ENCODE data around the gene FNDC1.

The FNDC1 gene

GRCh38 chr6:159196430-159196975 lies 27.3 kb downstream of the FNDC1 start:
- Histone ChIP-seq H3K9me3 (ENCODE audit: low read length) (no peaks in the 10 kb centered on the region), H4K20me1 (ENCODE audit: insufficient read depth, low read length) (no peaks in the 10 kb centered on the region), H3K4me2 (ENCODE audit: low read length) (no peak overlapping the region), H3K4me3 (ENCODE audit: low read depth, low read length, poor library complexity, severe bottlenecking) (no peak overlapping the region), H3K9ac (ENCODE audit: low read length) (no peak overlapping the region), H3K79me2 (ENCODE audit: insufficient read depth, low read length) (no peaks in the 10 kb centered on the region), H3K4me1 (ENCODE audit: insufficient read depth, low read length, severe bottlenecking) (no peaks in the 10 kb centered on the region), H2AFZ (ENCODE audit: low read length) (no peak overlapping the region), H3F3A (ENCODE audit: insufficient read depth, low read length) (no peaks in the 10 kb centered on the region), H3K27ac (ENCODE audit: low read depth, low read length, poor library complexity, severe bottlenecking) (no peak overlapping the region), H3K36me3 (ENCODE audit: insufficient read depth, low read length) (no peaks in the 10 kb centered on the region), H3K27me3 (ENCODE audit: insufficient read depth, low read length) (no peaks in the 10 kb centered on the region), H3K9me2 (ENCODE audit: low read depth, low read length) (no peaks in the 10 kb centered on the region)
- TF ChIP-seq CTCF (IDR thresholded peaks at IDR 0.05; ENCODE audit: low read length): no peak
- no peak for TF ChIP-seq EZH2 (IDR thresholded peaks at IDR 0.05; ENCODE audit: borderline replicate concordance, low read length)

- H3K9ac ChIP-seq (ENCODE audit: low read length): no peak overlapping the region
- H3K9me3 ChIP-seq (ENCODE audit: low read length): no peaks in the 10 kb centered on the region
- H3K27ac ChIP-seq (ENCODE audit: low read depth, low read length, poor library complexity, severe bottlenecking): no peak overlapping the region
- no peak for TF ChIP-seq EZH2 (IDR thresholded peaks at IDR 0.05; ENCODE audit: borderline replicate concordance, low read length)
- no peak for TF ChIP-seq CTCF (IDR thresholded peaks at IDR 0.05; ENCODE audit: low read length)
- no peak overlapping the region for H2AFZ ChIP-seq (ENCODE audit: low read length)
- H3K27me3 ChIP-seq (ENCODE audit: insufficient read depth, low read length): no peaks in the 10 kb centered on the region
- no peaks in the 10 kb centered on the region for H3F3A ChIP-seq (ENCODE audit: insufficient read depth, low read length)
- H3K4me1 ChIP-seq (ENCODE audit: insufficient read depth, low read length, severe bottlenecking): no peaks in the 10 kb centered on the region
- no peak overlapping the region for H3K4me3 ChIP-seq (ENCODE audit: low read depth, low read length, poor library complexity, severe bottlenecking)
- H3K9me2 ChIP-seq (ENCODE audit: low read depth, low read length): no peaks in the 10 kb centered on the region
- no peak overlapping the region for H3K4me2 ChIP-seq (ENCODE audit: low read length)
- H4K20me1 ChIP-seq (ENCODE audit: insufficient read depth, low read length): no peaks in the 10 kb centered on the region
- H3K36me3 ChIP-seq (ENCODE audit: insufficient read depth, low read length): no peaks in the 10 kb centered on the region
- H3K79me2 ChIP-seq (ENCODE audit: insufficient read depth, low read length): no peaks in the 10 kb centered on the region
Observed at GRCh38 chr6:159197251-159197650, 28.1 kb downstream of the FNDC1 start.

- H3K36me3 ChIP-seq (ENCODE audit: insufficient read depth, low read length): no peaks in the 10 kb centered on the region
Observed at GRCh38 chr6:159201336-159201735, 32.1 kb downstream of the FNDC1 start.

More at GRCh38 chr6:159201336-159201735, 32.1 kb downstream of the FNDC1 start:
- TF ChIP-seq CTCF (IDR thresholded peaks at IDR 0.05; ENCODE audit: low read length) (no peak), EZH2 (IDR thresholded peaks at IDR 0.05; ENCODE audit: borderline replicate concordance, low read length) (no peak)
- H3K79me2 ChIP-seq (ENCODE audit: insufficient read depth, low read length): no peaks in the 10 kb centered on the region
- H3F3A ChIP-seq (ENCODE audit: insufficient read depth, low read length): no peaks in the 10 kb centered on the region
- H3K9me3 ChIP-seq (ENCODE audit: low read length): no peaks in the 10 kb centered on the region
- H3K4me3 ChIP-seq (ENCODE audit: low read depth, low read length, poor library complexity, severe bottlenecking): no peak overlapping the region
- no peak overlapping the region for H2AFZ ChIP-seq (ENCODE audit: low read length)
- H3K9ac ChIP-seq (ENCODE audit: low read length): no peak overlapping the region
- no peak overlapping the region for H3K4me2 ChIP-seq (ENCODE audit: low read length)
- H3K9me2 ChIP-seq (ENCODE audit: low read depth, low read length): no peaks in the 10 kb centered on the region
- H4K20me1 ChIP-seq (ENCODE audit: insufficient read depth, low read length): no peaks in the 10 kb centered on the region
- no peaks in the 10 kb centered on the region for H3K27me3 ChIP-seq (ENCODE audit: insufficient read depth, low read length)
- H3K27ac ChIP-seq (ENCODE audit: low read depth, low read length, poor library complexity, severe bottlenecking): no peak overlapping the region
- H3K4me1 ChIP-seq (ENCODE audit: insufficient read depth, low read length, severe bottlenecking): no peaks in the 10 kb centered on the region
